K562 (cell line): ENCODE results near the gene KAT2B. TPM values are rescaled to one million over a fixed set of nuclear protein-coding genes. Genes with fewer than 3 reads are reported as not detected.

Experiments
- ATAC-seq: fragments of 200-7000 bp; cut with Tn5 transposase; 3 replicates; pipeline ENCODE4 v1.9.1; 2020; ENCODE audit warnings: moderate library complexity
- BruUV-seq: library from RNA; stranded (reverse); fragments of 400-500 nt; replicated peaks from 2 replicates; lab custom pipeline; 2021; lab: Mats Ljungman, UMichigan
- CTCF ChIA-PET: fragments of 300-600 bp; formaldehyde crosslinking; extraction: SDS; loops from one replicate; lab custom pipeline; 2021; ENCODE audit warnings: low intra/inter-chr PET ratio; lab: Yijun Ruan, JAX
- POLR2A ChIA-PET: fragments of 300-600, 350-650 bp; sonication (Branson Sonifier 250); formaldehyde crosslinking; extraction: SDS; loops from one replicate; lab custom pipeline; 2021; ENCODE audit warnings: antibody characterized with exemption, inconsistent platforms; lab: Yijun Ruan, JAX
- DNase-seq, 4 experiments: peaks; one replicate each; pipeline versions ENCODE4 v3.0.0 to v3.0.0-alpha.2; 2011 to 2018; ENCODE audit warnings: low spot score in 3 of 4, mixed read lengths in 3 of 4; ENCODE audit errors: extremely low read depth in 1 of 4
- FAIRE-seq: peaks from 2 replicates; lab custom pipeline; 2011; peaks lifted over from hg19 to GRCh38; lab: Jason Lieb, UNC
- H2AFZ ChIP-seq: 2 replicates; pipeline ENCODE4 v1.6.0; 2011; ENCODE audit warnings: low read depth, low read length, control low read depth, inconsistent platforms
- H3K27ac ChIP-seq: fragments of 200-600 bp; 3 replicates; pipeline ENCODE4 v1.8.0; 2011; ENCODE audit warnings: low read depth, mild to moderate bottlenecking, control low read depth, inconsistent platforms, low read length, moderate library complexity, mixed read lengths; ENCODE audit errors: extremely low read depth
- H3K27me3 ChIP-seq, 2 experiments: fragments of 300-600 bp in 1 of 2; 2 replicates in 1 of 2; 3 replicates in 1 of 2; pipeline versions ENCODE4 v1.6.0 to v1.8.0; 2011; ENCODE audit warnings: inconsistent platforms in 2 of 2, low read length in 2 of 2, mild to moderate bottlenecking in 1 of 2, mixed read lengths in 1 of 2, moderate library complexity in 1 of 2; ENCODE audit not compliant: control insufficient read depth in 2 of 2, insufficient read depth in 2 of 2
- H3K36me3 ChIP-seq: fragments of 300-600 bp; 3 replicates; pipeline ENCODE4 v1.8.0; 2011; ENCODE audit warnings: mild to moderate bottlenecking, low read length, inconsistent platforms; ENCODE audit not compliant: control insufficient read depth, insufficient read depth
- H3K4me1 ChIP-seq, 2 experiments: fragments of 200-600 bp in 1 of 2; replicated peaks in 1 of 2; 2 replicates in 1 of 2; 3 replicates in 1 of 2; pipeline versions ENCODE4 v1.5.1 to v1.8.0; 2011; ENCODE audit warnings: inconsistent platforms in 2 of 2, low read length in 2 of 2, mild to moderate bottlenecking in 1 of 2, mixed read lengths in 1 of 2, moderate library complexity in 1 of 2; ENCODE audit not compliant: control insufficient read depth in 2 of 2, insufficient read depth in 2 of 2
- H3K4me2 ChIP-seq: 2 replicates; pipeline ENCODE4 v1.6.1; 2011; ENCODE audit warnings: low read length, control low read depth, inconsistent platforms, mixed read lengths; ENCODE audit not compliant: insufficient read depth
- H3K4me3 ChIP-seq: fragments of 200-600 bp; sonication (generic), shearing (Covaris generic); 2 replicates; pipeline ENCODE4 v1.5.1; 2016; ENCODE audit warnings: control low read depth, inconsistent platforms
- H3K79me2 ChIP-seq: fragments of 200-600 bp; 3 replicates; pipeline ENCODE4 v1.8.0; 2011; ENCODE audit warnings: low read length, inconsistent platforms; ENCODE audit not compliant: control insufficient read depth, insufficient read depth
- H3K9ac ChIP-seq, 2 experiments: 2 replicates each; pipeline versions ENCODE4 v1.6.0 to v1.6.1; 2011; ENCODE audit warnings: low read depth in 2 of 2, low read length in 2 of 2, control low read depth in 1 of 2, inconsistent platforms in 1 of 2, mild to moderate bottlenecking in 1 of 2, mixed read lengths in 1 of 2; ENCODE audit not compliant: insufficient read depth in 1 of 2
- H3K9me1 ChIP-seq: one replicate; pipeline ENCODE4 v1.6.0; 2011; ENCODE audit warnings: inconsistent platforms, mild to moderate bottlenecking, low read length, moderate library complexity; ENCODE audit not compliant: control insufficient read depth, insufficient read depth
- H3K9me3 ChIP-seq: replicated peaks from 2 replicates; pipeline ENCODE4 v1.5.1; 2011; ENCODE audit warnings: low read depth, low read length, inconsistent platforms; ENCODE audit not compliant: control insufficient read depth, insufficient read depth
- H4K20me1 ChIP-seq: replicated peaks from 2 replicates; pipeline ENCODE4 v1.6.1; 2011; ENCODE audit warnings: low read length, inconsistent platforms, mixed read lengths; ENCODE audit not compliant: control insufficient read depth, insufficient read depth
- CBFA2T3 ChIP-seq: fragments of 450-650 bp; IDR thresholded peaks from 2 replicates; pipeline ENCODE4 v1.6.1; 2017
- CEBPG ChIP-seq, 3 experiments: fragments of 200-800 bp in 1 of 3; sonication (Bioruptor generic) in 1 of 3; sonication (generic) in 1 of 3; formaldehyde crosslinking in 1 of 3; IDR thresholded peaks in 2 of 3; conservative IDR thresholded peaks in 1 of 3; 2 replicates each; pipeline versions ENCODE4 v1.6.1 to v1.8.0; 2016 to 2022; ENCODE audit warnings: missing compliant biosample characterization in 2 of 3, missing genetic modification characterization in 2 of 3, mild to moderate bottlenecking in 1 of 3, missing genetic modification reagents in 1 of 3
- CREB5 ChIP-seq: fragments of 250-450 bp; sonication (Bioruptor Pico); IDR thresholded peaks from 2 replicates; pipeline ENCODE4 v1.5.0; 2020; ENCODE audit warnings: mild to moderate bottlenecking
- HDAC1 ChIP-seq, 2 experiments: fragments of 450-650 bp; IDR thresholded peaks; 2 replicates each; pipeline ENCODE4 v1.6.1; 2016 to 2017; ENCODE audit warnings: inconsistent platforms in 1 of 2, mild to moderate bottlenecking in 1 of 2, moderate library complexity in 1 of 2
- HIVEP1 ChIP-seq: fragments of 250-450 bp; sonication (Bioruptor Pico); IDR thresholded peaks from 2 replicates; pipeline ENCODE4 v1.4.0; 2020; ENCODE audit warnings: mild to moderate bottlenecking
- SAP30 ChIP-seq: fragments of 200-600 bp; sonication (generic); IDR thresholded peaks from 2 replicates; pipeline ENCODE4 v1.6.1; 2012; ENCODE audit warnings: borderline replicate concordance, low read depth, mild to moderate bottlenecking, moderate library complexity, low read length, control low read depth, inconsistent platforms; ENCODE audit not compliant: insufficient read depth, poor library complexity, severe bottlenecking
- TAL1 ChIP-seq: fragments of 450-650 bp; IDR thresholded peaks from 2 replicates; pipeline ENCODE4 v1.6.1; 2016; ENCODE audit warnings: mild to moderate bottlenecking
- TSHZ1 ChIP-seq: fragments of 250-450 bp; sonication (Bioruptor Pico); IDR thresholded peaks from 2 replicates; pipeline ENCODE4 v1.4.0; 2020; ENCODE audit warnings: mild to moderate bottlenecking, moderate library complexity
- ZNF224 ChIP-seq: sonication (generic); formaldehyde crosslinking; IDR thresholded peaks from 2 replicates; pipeline ENCODE4 v1.8.0; 2022; ENCODE audit warnings: mild to moderate bottlenecking, missing genetic modification reagents
- ZNF354B ChIP-seq: fragments of 250-450 bp; sonication (Bioruptor Pico); IDR thresholded peaks from 2 replicates; pipeline ENCODE4 v1.4.0; 2020
- WGBS: fragments of 100-300 bp; shearing (Covaris generic); methylation state at CpG from one replicate; pipeline ENCODE4 v1.1.6; 2016; ENCODE audit warnings: low coverage, mixed read lengths; ENCODE audit not compliant: insufficient coverage; ENCODE audit errors: missing lambda C conversion rate; 5-methylcytosine and 5-hydroxymethylcytosine counted together
- in situ Hi-C: fragments of 300-500 bp; cut with MboI; formaldehyde crosslinking; loops from 4 replicates; pipeline ENCODE4 v1.15.0; 2018; ENCODE audit warnings: inconsistent platforms, mixed read lengths
- intact Hi-C: fragments of 100-400 bp; cut with micrococcal nuclease; formaldehyde crosslinking; loops from 2 replicates; pipeline ENCODE4 v1.14.2; 2022
- polyA plus RNA-seq, 8 experiments: library from polyadenylated mRNA; depleted of rRNA in 4 of 8; stranded (reverse) in 5 of 8; unstranded in 3 of 8; fragments of >200 nt; fragmentation: Nextera tagmentation in 2 of 8; fragmentation: Illumina TruSeq in 1 of 8; extraction: Ambion mirVana in 2 of 8; extraction: Trizol in 1 of 8; gene quantifications; 2 replicates each; pipeline versions ENCODE4 v1.2.1 to v1.2.3, GENCODE V29; 2011 to 2014; ENCODE audit warnings: inconsistent platforms in 1 of 8, missing spikeins in 1 of 8
- total RNA-seq, 7 experiments: library from RNA; depleted of rRNA in 6 of 7; stranded (reverse); fragments of >200 nt in 6 of 7; fragmentation: Illumina TruSeq in 2 of 7; extraction: Trizol in 2 of 7; gene quantifications; 2 replicates each; pipeline versions ENCODE4 v1.2.1 to v1.2.3, GENCODE V29; 2011 to 2021; ENCODE audit warnings: low replicate concordance in 1 of 7

The KAT2B gene
- total and polyA plus RNA-seq, 9 of the 15 experiments (the other 6 are each of a cell fraction or from before 2014, with no cell fraction given), result 3.3 to 14.9 (median 12.2) TPM

DNA sequence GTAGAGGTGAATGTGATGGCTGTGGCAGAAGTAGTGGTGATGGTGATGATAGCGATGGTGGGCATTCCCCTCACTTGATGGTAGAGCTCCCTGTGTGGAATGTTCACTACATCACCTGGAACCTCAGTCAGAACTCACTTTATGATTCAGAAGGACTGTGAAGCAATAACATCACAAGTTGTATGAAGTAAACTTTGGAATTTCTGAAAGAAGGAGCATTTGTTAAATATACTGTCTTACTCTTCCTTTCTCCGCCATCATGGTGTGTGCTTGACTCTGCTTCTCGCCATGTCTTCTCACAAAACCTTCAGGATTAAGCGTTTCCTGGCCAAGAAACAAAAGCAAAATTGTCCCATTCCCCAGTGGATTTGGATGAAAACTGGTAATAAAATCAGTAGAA is 28.1 kb upstream of the KAT2B start, which contains the start of gene PP2D1:
Gene PP2D1 (minus strand): TSS at position 101 of the 400 bp plus-strand sequence. CDS start 192 bp downstream, outside the sequence.
- TF ChIP-seq ZNF224 (CRISPR knock-in tag), result no peak
- TF ChIP-seq CEBPG (CRISPR knock-in tag; IDR thresholded peaks at IDR 0.05), result no peak
- 0 out of 4 replicates have a peak, but pooled peaks of 1 of the 2 experiments have one; percentile 23 for TF ChIP-seq CEBPG (tag; conservative IDR thresholded peaks at IDR 0.05 in 1 of 2, IDR thresholded peaks at IDR 0.05 in 1 of 2)
- Histone ChIP-seq H2AFZ (peak within 1 kb of the TSS; percentile 37; the same call in 1 of the 2 replicates), H3K4me3 (no peak within 1 kb of the TSS), H3K79me2 (no peaks in the 10 kb centered on the region), H4K20me1 (no peaks in the 10 kb centered on the region), H3K9me1 (no peaks in the 10 kb centered on the region), H3K9ac (no peak within 1 kb of the TSS), H3K27ac (no peak within 1 kb of the TSS), H3K27me3 (no peaks in the 10 kb centered on the region), H3K9me3 (no peaks in the 10 kb centered on the region), H3K36me3 (no peaks in the 10 kb centered on the region), H3K4me1 (peaks cover 23 to 32% of the 10 kb centered on the region in 2 experiments; a peak in 4 of 5 replicates), H3K4me2 (no peak within 1 kb of the TSS)
- FAIRE-seq, result no peak
- POLR2A ChIA-PET, result no interaction called here
- WGBS, result 90% methylated on average over 4 of the region's 4 CpGs
- BruUV-seq, result no TSS peak
- CTCF ChIA-PET, result no interaction called here
- ATAC-seq, result no peak
- DNase-seq, result no peak
- intact Hi-C loops, result no loop called here
- in situ Hi-C loops, result no loop called here

DNA sequence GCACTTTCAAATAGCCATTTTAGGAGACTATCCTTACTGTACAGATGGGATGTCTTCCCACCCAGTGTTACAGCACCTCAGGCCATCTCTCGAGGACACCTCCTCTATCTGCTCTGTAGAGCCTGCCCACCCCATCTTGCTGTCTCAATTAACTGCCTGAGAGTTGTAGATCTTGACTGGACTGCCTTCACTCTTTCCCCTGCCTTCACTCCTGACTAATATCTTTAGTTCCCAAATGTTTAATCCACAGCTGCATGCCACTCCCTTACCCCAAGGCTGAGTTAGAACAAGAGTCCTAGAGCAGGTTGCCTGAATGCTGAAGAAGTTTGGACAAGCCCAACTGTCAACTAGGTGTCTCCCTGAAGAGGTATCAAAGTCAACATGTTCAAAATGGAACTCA is 26.9 kb upstream of the KAT2B start:
- Histone ChIP-seq H4K20me1 (no peaks in the 10 kb centered on the region), H3K9me3 (no peaks in the 10 kb centered on the region), H3K79me2 (no peaks in the 10 kb centered on the region), H3K4me2 (no peak overlapping the region), H2AFZ (peak overlapping the region; percentile 23), H3K9ac (peak overlapping the region in 1 of 2 experiments; percentile 60; a peak in 1 of 4 replicates), H3K36me3 (no peaks in the 10 kb centered on the region), H3K27ac (no peak overlapping the region), H3K9me1 (no peaks in the 10 kb centered on the region), H3K4me1 (peaks cover 23 to 29% of the 10 kb centered on the region in 2 experiments; a peak in 4 of 5 replicates), H3K4me3 (no peak overlapping the region), H3K27me3 (no peaks in the 10 kb centered on the region)
- peak in 3 of 4 experiments; percentile 34 to 60 (median 41) for DNase-seq
- ChIA-PET POLR2A (interaction anchor here (0.6 to 3.0 kb wide), 4 partner anchors 11 to 172 kb away, joined by 3 to 15 read pairs (median 4); partner anchors contain the start of gene SGO1), CTCF (no interaction called here)
- FAIRE-seq, result peak; percentile 26
- in situ Hi-C loops, result no loop called here
- BruUV-seq, result no TSS peak
- 18% methylated on average over 1 of the region's 1 CpG for WGBS
- ATAC-seq, result peak; percentile 56
- intact Hi-C loops, result no loop called here
- TF ChIP-seq CBFA2T3 (peak; percentile 76), HIVEP1 (CRISPR knock-in tag) (no peak), SAP30 (no peak), ZNF354B (CRISPR knock-in tag) (no peak), CREB5 (CRISPR knock-in tag) (no peak), TAL1 (peak; percentile 16; the same call in 1 of the 2 replicates), HDAC1 (IDR thresholded peaks at IDR 0.05) (peak in 1 of 2 experiments; percentile 33; a peak in 1 of 4 replicates), TSHZ1 (no peak)
